ENCODE results near the gene ASPM. TPM values are rescaled to one million over a fixed set of nuclear protein-coding genes. Genes with fewer than 3 reads are reported as not detected.
A peak's percentile ranks its signal among the peaks of the same experiment; 100 is the strongest.

The ASPM gene
- polyA plus RNA-seq, 3 donors = 0.01 to 0.08 (median 0.05) TPM

DNA sequence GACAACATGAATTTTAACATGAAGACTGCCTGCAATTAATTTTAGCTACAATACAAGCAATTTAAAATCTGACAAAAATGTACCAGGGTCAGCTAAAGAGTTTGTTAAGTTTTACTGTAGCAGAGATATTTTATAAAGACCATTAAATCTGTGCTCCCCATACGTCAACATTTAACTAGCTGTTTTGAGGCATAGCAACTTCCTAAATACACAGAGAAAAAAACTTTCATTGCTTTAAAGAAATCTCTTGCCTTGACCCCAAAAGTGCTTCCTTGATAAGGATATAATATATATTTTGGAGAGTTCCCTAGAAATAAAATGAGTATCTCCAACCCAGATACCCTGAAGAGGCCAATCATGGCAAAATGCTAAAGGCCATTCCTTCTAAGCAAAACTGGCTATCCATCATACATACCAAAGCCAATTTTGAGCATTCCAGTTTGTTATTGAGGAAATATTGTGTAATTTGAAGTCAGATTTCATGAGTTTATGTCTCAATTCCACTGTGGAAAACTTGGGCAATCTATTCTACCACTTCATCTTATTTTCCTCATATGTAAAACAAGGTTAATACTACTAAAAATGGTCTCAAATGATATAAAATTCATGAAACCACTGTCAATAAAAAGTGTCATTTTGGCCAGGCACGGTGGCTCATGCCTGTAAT, 19.1 kb downstream of the ASPM start:
- no peak overlapping the region for H3K4me3 Mint-ChIP-seq
- 100% methylated on average over 1 of the region's 2 CpGs for WGBS (ENCODE audit: insufficient coverage)
- intact Hi-C loops (cut with micrococcal nuclease) = no loop called here

DNA sequence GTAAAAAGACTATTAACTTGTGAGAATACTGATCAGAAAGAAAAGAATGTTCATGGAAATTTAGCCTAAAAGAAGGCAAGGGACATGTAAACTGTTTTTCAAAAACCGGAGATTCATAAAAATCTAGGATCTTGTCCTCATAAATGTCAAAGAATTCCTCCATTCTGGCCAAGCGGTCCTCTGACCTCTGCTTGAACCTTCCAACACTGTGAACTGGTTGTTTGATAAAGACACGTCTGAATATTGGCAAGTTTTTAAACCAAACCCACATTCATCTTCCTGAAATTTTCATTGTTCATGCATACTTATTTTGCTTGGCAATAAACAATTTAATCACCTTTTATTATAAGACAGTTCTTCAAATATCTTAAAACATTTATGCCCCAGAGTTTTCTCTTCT, 19.8 kb downstream of the ASPM start:
- TF ChIP-seq, protein P1, sequence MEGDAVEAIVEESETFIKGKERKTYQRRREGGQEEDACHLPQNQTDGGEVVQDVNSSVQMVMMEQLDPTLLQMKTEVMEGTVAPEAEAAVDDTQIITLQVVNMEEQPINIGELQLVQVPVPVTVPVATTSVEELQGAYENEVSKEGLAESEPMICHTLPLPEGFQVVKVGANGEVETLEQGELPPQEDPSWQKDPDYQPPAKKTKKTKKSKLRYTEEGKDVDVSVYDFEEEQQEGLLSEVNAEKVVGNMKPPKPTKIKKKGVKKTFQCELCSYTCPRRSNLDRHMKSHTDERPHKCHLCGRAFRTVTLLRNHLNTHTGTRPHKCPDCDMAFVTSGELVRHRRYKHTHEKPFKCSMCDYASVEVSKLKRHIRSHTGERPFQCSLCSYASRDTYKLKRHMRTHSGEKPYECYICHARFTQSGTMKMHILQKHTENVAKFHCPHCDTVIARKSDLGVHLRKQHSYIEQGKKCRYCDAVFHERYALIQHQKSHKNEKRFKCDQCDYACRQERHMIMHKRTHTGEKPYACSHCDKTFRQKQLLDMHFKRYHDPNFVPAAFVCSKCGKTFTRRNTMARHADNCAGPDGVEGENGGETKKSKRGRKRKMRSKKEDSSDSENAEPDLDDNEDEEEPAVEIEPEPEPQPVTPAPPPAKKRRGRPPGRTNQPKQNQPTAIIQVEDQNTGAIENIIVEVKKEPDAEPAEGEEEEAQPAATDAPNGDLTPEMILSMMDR (IDR thresholded peaks at IDR 0.05) = no peak
- Histone ChIP-seq H3K9me3 (replicated peaks in 1 of 2; ENCODE audit: control insufficient read depth in 1 of 2, insufficient read depth in 1 of 2, low read length in 2 of 2) (no peaks in the 10 kb centered on the region), H3K4me3 (replicated peaks in 1 of 3; ENCODE audit: low read depth in 2 of 3, low read length in 3 of 3) (no peak overlapping the region), H3K27me3 (ENCODE audit: control insufficient read depth in 2 of 2, insufficient read depth in 2 of 2, low read length in 2 of 2) (no peaks in the 10 kb centered on the region), H2AFZ (ENCODE audit: insufficient read depth, low read depth, low read length, poor library complexity, severe bottlenecking) (no peak overlapping the region), H3K9ac (ENCODE audit: insufficient read depth, low read length, poor library complexity, severe bottlenecking) (no peak overlapping the region), H3K79me2 (ENCODE audit: insufficient read depth, low read length) (no peaks in the 10 kb centered on the region), H4K20me1 (ENCODE audit: insufficient read depth, low read length) (no peaks in the 10 kb centered on the region), H3K36me3 (replicated peaks in 1 of 2; ENCODE audit: control insufficient read depth in 1 of 2, insufficient read depth in 2 of 2, low read length in 2 of 2) (peaks cover 79 to 98% of the 10 kb centered on the region in 2 donors), H3K4me2 (replicated peaks; ENCODE audit: extremely low read depth, low read length, poor library complexity, severe bottlenecking) (no peak overlapping the region), H3K27ac (ENCODE audit: low read depth in 1 of 2, low read length in 2 of 2) (no peak overlapping the region), H3K4me1 (ENCODE audit: control insufficient read depth in 1 of 2, insufficient read depth in 2 of 2, low read length in 2 of 2) (no peaks in the 10 kb centered on the region)
- H3K36me3 Mint-ChIP-seq = peaks cover 44 to 64% of the 10 kb centered on the region in 2 donors
- intact Hi-C loops (cut with micrococcal nuclease) = no loop called here
- peak overlapping the region in 1 of 7 donors; percentile 22 for H3K27ac Mint-ChIP-seq
- no peaks in the 10 kb centered on the region for H3K4me1 Mint-ChIP-seq
- H3K9me3 Mint-ChIP-seq = no peaks in the 10 kb centered on the region
- no peak overlapping the region for H3K4me3 Mint-ChIP-seq
- H3K27me3 Mint-ChIP-seq (ENCODE audit: low read depth in 3 of 3) = no peaks in the 10 kb centered on the region
- WGBS (ENCODE audit: insufficient coverage) = 100% methylated on average over 2 of the region's 3 CpGs
- DNase-seq = no peak

More for the DNA sequence above, 19.1 kb downstream of the ASPM start:
- no peaks in the 10 kb centered on the region for H3K27me3 Mint-ChIP-seq (ENCODE audit: low read depth in 3 of 3)
- Histone ChIP-seq H3K4me2 (replicated peaks; ENCODE audit: extremely low read depth, low read length, poor library complexity, severe bottlenecking) (no peak overlapping the region), H3K27me3 (ENCODE audit: control insufficient read depth in 2 of 2, insufficient read depth in 2 of 2, low read length in 2 of 2) (no peaks in the 10 kb centered on the region), H3K9me3 (replicated peaks in 1 of 2; ENCODE audit: control insufficient read depth in 1 of 2, insufficient read depth in 1 of 2, low read length in 2 of 2) (no peaks in the 10 kb centered on the region), H3K79me2 (ENCODE audit: insufficient read depth, low read length) (no peaks in the 10 kb centered on the region), H3K4me3 (replicated peaks in 1 of 3; ENCODE audit: low read depth in 2 of 3, low read length in 3 of 3) (no peak overlapping the region), H2AFZ (ENCODE audit: insufficient read depth, low read depth, low read length, poor library complexity, severe bottlenecking) (no peak overlapping the region), H3K9ac (ENCODE audit: insufficient read depth, low read length, poor library complexity, severe bottlenecking) (no peak overlapping the region), H3K36me3 (replicated peaks in 1 of 2; ENCODE audit: control insufficient read depth in 1 of 2, insufficient read depth in 2 of 2, low read length in 2 of 2) (peaks cover 79 to 97% of the 10 kb centered on the region in 2 donors), H4K20me1 (ENCODE audit: insufficient read depth, low read length) (no peaks in the 10 kb centered on the region), H3K27ac (ENCODE audit: low read depth in 1 of 2, low read length in 2 of 2) (no peak overlapping the region), H3K4me1 (ENCODE audit: control insufficient read depth in 1 of 2, insufficient read depth in 2 of 2, low read length in 2 of 2) (no peaks in the 10 kb centered on the region)
- peak overlapping the region in 1 of 7 donors; percentile 83 for H3K27ac Mint-ChIP-seq
- TF ChIP-seq, protein P1 (IDR thresholded peaks at IDR 0.05) = no peak
- H3K4me1 Mint-ChIP-seq = no peaks in the 10 kb centered on the region
- no peaks in the 10 kb centered on the region for H3K9me3 Mint-ChIP-seq
- no peak for DNase-seq
- H3K36me3 Mint-ChIP-seq = peaks cover 39 to 62% of the 10 kb centered on the region in 2 donors
